ENCODE data around the gene NETO1. TPM values are rescaled to one million over a fixed set of nuclear protein-coding genes. Genes with fewer than 3 reads are reported as not detected.
A peak's percentile ranks its signal among the peaks of the same experiment; 100 is the strongest.

NETO1 gene
- total RNA-seq, 1 experiment from 2014 or later: 5.9 TPM

DNA sequence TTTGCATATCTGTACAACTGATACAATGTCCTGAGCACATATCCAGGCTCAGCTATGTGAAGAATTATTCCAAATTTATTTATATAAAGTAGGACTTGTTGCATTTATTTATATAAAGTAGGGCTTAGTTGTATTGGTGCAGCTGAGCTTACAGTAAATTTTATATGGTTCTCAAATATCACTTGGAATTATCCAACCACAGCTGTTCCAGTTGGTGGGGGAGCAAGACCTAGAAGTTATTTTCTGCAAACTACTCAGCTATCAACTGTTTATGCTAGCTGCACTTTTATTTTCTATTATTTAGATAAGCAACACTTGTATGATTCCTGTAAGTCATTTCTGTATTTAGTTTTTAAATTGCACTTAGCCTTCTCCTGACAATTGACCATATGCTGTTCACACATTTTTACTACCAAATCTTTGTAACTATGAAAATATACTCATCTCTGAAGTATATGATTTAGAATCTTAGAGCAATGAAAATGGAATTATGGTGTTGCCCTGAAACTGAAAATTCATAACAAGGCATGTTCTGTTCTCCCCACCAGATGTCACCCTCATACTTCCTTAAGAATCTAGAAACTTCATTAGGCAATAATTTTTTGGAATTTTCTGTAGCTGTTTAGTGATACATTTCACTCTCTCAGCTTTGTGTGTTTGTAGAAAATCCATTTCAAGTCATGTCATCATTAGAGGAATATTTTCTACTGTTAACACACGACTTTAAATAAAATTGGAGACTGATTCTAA lies 166.7 kb downstream of the NETO1 start:
- Histone ChIP-seq H2BK5ac (ENCODE audit: insufficient read length, low read length) (no peak overlapping the region), H3K27me3 (ENCODE audit: insufficient read depth, low read length) (no peaks in the 10 kb centered on the region), H2BK120ac (ENCODE audit: low read depth, low read length, poor library complexity, severe bottlenecking) (no peak overlapping the region), H4K20me1 (ENCODE audit: control insufficient read depth, insufficient read depth, insufficient read length) (no peaks in the 10 kb centered on the region), H3K4me2 (ENCODE audit: insufficient read depth, insufficient read length, low read length) (no peak overlapping the region), H4K8ac (replicated peaks; ENCODE audit: insufficient read length, low read depth, low read length) (no peak overlapping the region), H4K91ac (ENCODE audit: insufficient read length, low read depth, low read length) (no peak overlapping the region), H3K4me1 (ENCODE audit: insufficient read depth, low read length) (no peaks in the 10 kb centered on the region), H2BK12ac (ENCODE audit: insufficient read length, low read depth, low read length) (no peak overlapping the region), H3K9me3 (ENCODE audit: control insufficient read depth, low read depth, low read length) (no peaks in the 10 kb centered on the region), H4K5ac (ENCODE audit: insufficient read length, low read depth, low read length) (no peak overlapping the region), H3K56ac (ENCODE audit: insufficient read length, low read depth, low read length) (no peak overlapping the region), H3K9ac (ENCODE audit: extremely low read depth, insufficient read length, low read length) (no peak overlapping the region), H2BK20ac (ENCODE audit: low read depth, low read length, poor library complexity, severe bottlenecking) (no peak overlapping the region), H3K23ac (ENCODE audit: insufficient read length, low read depth, low read length) (no peak overlapping the region), H2AFZ (ENCODE audit: low read length) (no peak overlapping the region), H2BK15ac (ENCODE audit: low read depth, low read length) (no peak overlapping the region), H3K18ac (ENCODE audit: insufficient read length, low read depth, low read length) (no peak overlapping the region), H3K4ac (ENCODE audit: low read depth, low read length) (no peak overlapping the region), H3K14ac (ENCODE audit: insufficient read depth, low read length) (no peak overlapping the region), H3K79me1 (ENCODE audit: insufficient read depth, low read depth, low read length, poor library complexity, severe bottlenecking) (no peaks in the 10 kb centered on the region), H3K79me2 (ENCODE audit: insufficient read depth, low read length) (no peaks in the 10 kb centered on the region), H3K23me2 (ENCODE audit: insufficient read length, low read depth, low read length, poor library complexity, severe bottlenecking) (no peaks in the 10 kb centered on the region), H3K27ac (ENCODE audit: insufficient read length, low read depth, low read length) (no peak overlapping the region), H3T11ph (ENCODE audit: low read length) (no peak overlapping the region), H2AK5ac (ENCODE audit: insufficient read length, low read length) (no peak overlapping the region)
- no CpG with 5 or more reads among the region's 1 CpG for WGBS (ENCODE audit: extremely low coverage, insufficient read length, low lambda C conversion rate)
- Mint-ChIP-seq H3K4me1 (0 out of 4 replicates have a peak, but pooled peaks cover 0 to 2% of the 10 kb centered on the region in 2 experiments), H3K4me3 (no peak overlapping the region), H3K9me3 (no peaks in the 10 kb centered on the region; a peak in 1 of 5 replicates), H3K27me3 (ENCODE audit: low read depth) (no peaks in the 10 kb centered on the region; the same call in 1 of the 2 replicates), H3K36me3 (ENCODE audit: insufficient read depth in 1 of 3, low read depth in 3 of 3) (no peaks in the 10 kb centered on the region), H3K27ac (no peak overlapping the region; a peak in 1 of 7 replicates)
- no peak for DNase-seq
- TF ChIP-seq, protein P1, sequence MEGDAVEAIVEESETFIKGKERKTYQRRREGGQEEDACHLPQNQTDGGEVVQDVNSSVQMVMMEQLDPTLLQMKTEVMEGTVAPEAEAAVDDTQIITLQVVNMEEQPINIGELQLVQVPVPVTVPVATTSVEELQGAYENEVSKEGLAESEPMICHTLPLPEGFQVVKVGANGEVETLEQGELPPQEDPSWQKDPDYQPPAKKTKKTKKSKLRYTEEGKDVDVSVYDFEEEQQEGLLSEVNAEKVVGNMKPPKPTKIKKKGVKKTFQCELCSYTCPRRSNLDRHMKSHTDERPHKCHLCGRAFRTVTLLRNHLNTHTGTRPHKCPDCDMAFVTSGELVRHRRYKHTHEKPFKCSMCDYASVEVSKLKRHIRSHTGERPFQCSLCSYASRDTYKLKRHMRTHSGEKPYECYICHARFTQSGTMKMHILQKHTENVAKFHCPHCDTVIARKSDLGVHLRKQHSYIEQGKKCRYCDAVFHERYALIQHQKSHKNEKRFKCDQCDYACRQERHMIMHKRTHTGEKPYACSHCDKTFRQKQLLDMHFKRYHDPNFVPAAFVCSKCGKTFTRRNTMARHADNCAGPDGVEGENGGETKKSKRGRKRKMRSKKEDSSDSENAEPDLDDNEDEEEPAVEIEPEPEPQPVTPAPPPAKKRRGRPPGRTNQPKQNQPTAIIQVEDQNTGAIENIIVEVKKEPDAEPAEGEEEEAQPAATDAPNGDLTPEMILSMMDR (conservative IDR thresholded peaks at IDR 0.05): peak; percentile 68
